Measurements from ENCODE around the gene RPTOR.

RPTOR gene

DNA sequence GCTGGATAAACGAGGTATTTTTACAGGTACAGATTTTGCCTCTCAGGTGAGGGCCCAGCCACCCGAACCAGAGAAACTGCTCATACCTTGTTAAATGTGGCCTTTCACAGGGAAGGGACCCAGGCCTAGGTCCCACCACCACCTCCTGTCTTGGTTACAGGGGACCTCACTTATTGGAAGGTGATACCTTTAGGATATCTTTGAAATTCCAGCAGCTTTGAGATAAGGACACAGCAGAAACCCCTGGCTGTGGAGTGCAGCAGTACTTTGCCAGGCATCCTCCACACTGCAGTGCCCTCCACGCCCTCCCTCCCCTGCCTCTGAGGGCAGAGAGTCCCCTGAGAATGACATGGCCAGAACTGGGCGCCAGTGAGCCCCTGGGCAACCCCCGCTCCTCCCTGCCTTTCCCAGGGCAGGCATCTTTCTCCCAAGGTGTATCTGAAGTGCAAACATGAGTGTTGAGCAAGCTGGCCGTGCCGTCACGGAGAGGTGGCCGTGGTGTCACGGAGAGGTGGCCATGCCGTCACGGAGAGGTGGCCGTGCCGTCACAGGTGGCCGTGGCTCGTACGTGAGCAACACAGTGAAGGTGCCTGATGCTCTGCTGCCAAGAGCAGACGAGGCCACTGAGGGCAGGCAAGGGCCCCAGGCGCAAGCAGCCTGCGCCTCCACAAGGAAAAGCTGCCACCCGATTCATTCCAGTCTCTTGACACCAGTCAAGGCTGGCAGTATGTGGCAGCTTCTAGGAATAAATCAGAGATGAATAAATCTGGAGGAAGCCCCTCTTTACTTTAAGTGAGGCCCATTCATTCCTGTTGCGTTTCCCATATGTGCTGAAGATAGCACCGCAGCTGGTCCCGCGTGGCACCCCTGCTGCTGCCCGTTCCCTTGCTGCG, 312.5 kb downstream of the RPTOR start:
- TF ChIP-seq, protein P1, sequence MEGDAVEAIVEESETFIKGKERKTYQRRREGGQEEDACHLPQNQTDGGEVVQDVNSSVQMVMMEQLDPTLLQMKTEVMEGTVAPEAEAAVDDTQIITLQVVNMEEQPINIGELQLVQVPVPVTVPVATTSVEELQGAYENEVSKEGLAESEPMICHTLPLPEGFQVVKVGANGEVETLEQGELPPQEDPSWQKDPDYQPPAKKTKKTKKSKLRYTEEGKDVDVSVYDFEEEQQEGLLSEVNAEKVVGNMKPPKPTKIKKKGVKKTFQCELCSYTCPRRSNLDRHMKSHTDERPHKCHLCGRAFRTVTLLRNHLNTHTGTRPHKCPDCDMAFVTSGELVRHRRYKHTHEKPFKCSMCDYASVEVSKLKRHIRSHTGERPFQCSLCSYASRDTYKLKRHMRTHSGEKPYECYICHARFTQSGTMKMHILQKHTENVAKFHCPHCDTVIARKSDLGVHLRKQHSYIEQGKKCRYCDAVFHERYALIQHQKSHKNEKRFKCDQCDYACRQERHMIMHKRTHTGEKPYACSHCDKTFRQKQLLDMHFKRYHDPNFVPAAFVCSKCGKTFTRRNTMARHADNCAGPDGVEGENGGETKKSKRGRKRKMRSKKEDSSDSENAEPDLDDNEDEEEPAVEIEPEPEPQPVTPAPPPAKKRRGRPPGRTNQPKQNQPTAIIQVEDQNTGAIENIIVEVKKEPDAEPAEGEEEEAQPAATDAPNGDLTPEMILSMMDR (IDR thresholded peaks at IDR 0.05; ENCODE audit: insufficient read depth, missing control alignments) = no peak
- DNase-seq (ENCODE audit: insufficient read length, low spot score) (no peak), FAIRE-seq (no peak)

DNA sequence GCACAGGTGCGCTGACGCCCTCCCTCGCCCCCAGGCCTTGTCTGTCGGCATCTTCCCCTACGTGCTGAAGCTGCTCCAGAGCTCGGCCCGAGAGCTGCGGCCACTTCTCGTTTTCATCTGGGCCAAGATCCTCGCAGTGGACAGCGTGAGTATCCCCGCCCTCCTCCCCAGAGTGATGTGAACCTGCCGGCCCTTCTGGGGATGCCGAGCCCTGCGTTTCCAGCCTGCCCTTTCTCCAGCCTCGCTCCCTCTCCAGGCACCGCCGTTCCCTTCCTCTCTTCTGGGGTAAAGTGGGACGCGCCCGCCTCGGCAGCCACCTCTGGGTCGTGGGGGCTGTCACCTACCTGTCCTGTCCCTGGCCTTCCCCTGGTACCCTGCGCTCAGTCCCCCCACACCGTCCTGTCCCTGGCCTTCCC, 313.1 kb downstream of the RPTOR start:
- TF ChIP-seq, protein P1 (IDR thresholded peaks at IDR 0.05; ENCODE audit: insufficient read depth, missing control alignments) = no peak
- FAIRE-seq (no peak), DNase-seq (ENCODE audit: insufficient read length, low spot score) (no peak)

DNA sequence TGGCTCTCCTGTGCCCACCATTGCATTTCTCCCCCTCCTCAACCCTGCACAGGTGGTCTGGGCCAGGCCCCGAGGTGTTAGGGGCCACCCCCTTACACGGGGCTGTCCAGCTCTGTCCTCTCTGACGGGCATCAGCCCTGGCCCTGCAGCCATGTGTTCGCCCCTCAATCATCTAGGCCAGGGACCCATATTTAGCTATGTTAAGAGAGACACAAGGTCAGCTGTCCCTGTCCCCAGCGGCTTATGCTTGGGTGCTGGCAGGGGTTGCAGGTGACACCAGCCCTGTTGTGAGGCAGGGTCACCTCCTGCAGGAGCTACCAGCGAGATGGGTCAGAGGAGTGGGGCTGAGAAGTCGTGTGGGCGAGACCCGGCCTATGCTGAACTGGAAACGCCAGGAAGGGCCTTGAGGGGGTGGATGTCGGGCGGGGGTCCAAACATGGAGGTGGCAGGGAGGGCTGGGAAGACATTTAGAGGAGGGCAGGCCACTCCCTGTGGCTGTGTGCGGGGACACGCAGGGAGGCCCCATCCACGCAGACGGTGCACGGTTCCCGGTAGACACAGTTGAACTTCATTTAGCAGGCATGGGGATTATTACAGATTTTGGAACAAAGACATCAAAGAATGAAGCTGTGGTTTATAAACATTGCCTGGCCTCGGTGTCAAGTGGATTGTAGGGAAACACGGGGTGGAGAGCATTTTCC, 313.8 kb downstream of the RPTOR start:
- no peak for FAIRE-seq
- TF ChIP-seq, protein P1 (IDR thresholded peaks at IDR 0.05; ENCODE audit: insufficient read depth, missing control alignments) = no peak
- DNase-seq (ENCODE audit: insufficient read length, low spot score) = no peak

DNA sequence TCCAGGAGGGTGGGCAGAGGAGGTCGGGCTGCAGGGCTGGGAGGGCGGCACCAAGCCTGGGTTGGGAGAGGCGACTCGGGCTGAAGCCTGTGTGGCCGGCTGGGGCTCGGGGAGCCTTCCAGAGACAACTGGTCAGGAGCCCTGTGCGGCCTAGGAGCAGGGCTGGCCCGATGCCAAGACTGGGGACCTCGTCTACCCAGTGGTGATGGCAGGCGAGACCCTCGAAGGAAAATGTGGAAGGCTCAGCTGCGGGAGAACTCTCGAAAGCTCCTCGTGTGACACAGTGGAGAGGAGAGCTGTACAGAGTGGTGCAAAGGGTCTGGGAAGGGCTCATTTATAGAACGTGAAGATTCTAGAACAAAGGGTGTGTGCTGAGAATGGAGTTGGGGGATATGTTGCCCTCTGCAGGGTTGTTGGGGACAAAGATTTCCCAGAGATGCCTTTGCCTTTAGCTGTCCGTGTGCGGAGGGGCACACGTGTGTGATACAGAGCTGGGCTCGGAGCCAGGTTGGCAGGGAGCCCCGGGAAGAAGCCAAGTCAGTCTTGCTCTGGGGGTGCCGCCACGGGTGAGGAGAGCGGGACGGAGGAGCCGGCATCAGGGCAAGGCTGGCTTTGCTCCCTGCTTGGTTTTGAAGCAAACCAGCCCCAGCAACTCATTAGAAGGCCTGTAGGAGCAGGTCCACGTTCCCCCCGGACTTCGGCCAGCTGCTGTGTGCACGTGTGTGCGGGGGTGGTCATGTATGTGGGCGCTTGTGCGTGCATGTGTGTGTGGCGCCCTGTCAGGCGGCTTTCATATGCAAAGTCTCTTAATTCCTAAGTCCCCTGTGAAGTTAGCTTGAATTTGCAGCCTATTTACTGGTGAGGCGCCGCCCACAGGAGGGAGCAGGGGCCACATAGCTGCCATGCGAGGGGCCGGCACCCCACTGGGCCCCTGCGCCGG, 314.6 kb downstream of the RPTOR start:
- FAIRE-seq (no peak), DNase-seq (ENCODE audit: insufficient read length, low spot score) (no peak)
- TF ChIP-seq, protein P1 (IDR thresholded peaks at IDR 0.05; ENCODE audit: insufficient read depth, missing control alignments) = peak; percentile 22

DNA sequence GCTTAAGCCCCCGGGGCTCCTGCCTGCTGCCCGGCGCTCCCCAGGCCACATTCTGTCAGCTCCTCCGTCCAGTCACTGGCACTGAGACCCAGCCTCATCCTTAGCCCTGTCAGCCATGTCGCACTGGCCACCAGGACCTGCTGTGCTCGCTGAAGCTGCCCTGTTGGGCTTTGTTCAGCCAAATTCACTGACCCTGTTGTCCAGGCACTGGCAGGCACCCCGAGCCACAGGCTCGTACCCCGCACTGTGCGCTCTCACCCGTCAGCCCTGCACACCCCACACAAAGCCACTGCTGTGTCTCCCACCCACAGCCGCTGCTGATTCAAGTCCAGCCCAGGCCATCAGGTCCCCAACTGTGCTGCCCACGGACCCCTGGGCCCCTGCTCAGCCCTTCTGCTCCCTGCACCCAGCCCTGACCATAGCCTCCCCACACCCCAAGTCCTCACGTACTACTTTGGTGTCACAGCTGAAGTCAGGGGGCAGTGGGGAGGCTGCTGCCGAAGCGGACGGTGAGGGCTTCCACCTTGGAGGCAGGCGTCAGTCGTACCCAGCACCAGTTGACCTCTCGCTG, 315.5 kb downstream of the RPTOR start:
- TF ChIP-seq, protein P1 (IDR thresholded peaks at IDR 0.05; ENCODE audit: insufficient read depth, missing control alignments) = no peak
- FAIRE-seq (no peak), DNase-seq (ENCODE audit: insufficient read length, low spot score) (no peak)

DNA sequence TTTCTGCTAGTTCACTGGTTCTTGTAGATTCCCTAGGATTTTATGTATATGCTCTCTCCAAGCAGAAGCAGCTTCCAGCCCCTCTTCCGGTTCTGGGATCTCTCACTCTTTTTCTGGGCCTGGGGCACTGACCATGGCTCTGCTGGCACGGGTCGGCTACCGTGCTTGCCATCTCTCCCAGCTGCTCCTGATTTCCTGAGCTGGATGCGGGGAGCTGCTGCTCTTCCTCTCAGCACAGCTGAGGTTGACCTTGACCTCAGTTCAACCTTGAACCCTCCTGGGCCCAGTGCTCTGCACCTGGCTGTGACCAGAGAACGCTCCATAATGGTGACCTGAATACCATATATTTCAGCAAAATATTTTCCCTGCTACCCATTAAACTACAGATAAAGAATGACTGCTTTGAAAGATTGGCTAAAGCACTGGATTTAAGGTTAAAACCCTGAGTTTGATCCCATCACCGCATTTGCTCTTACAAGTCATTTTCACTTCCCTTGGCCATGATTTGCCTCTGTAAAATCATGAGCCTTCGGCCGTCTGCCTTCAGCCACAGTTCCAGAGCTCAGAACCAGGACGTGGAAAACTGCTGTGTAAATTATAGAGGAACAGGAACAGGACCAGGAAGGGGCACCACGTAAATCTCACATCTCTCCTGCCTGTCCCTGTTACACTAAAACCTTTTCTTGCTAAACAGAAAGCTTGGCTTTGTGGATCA, 316.2 kb downstream of the RPTOR start:
- DNase-seq (ENCODE audit: insufficient read length, low spot score) (no peak), FAIRE-seq (no peak)
- TF ChIP-seq, protein P1 (IDR thresholded peaks at IDR 0.05; ENCODE audit: insufficient read depth, missing control alignments) = no peak
